Psoas muscle (tissue), 8 donors: ENCODE data around the gene USF1. TPM values are rescaled to one million over a fixed set of nuclear protein-coding genes. Genes with fewer than 3 reads are reported as not detected.

Source experiments
- ATAC-seq, 4 donors: fragments of 200-7000 bp; cut with Tn5 transposase; one replicate each; pipeline ENCODE4 v1.9.1; 2020; ENCODE audit warnings: moderate library complexity in 3 of 4, mild to moderate bottlenecking in 2 of 4
- DNase-seq, 2 donors: peaks; one replicate each; pipeline ENCODE4 v3.0.0-alpha.2; 2020
- H3K27ac ChIP-seq: fragments of 200-600 bp; one replicate; pipeline ENCODE4 v1.8.0; 2022
- H3K27me3 ChIP-seq, 3 donors: fragments of 200-600 bp in 1 of 3; one replicate each; pipeline versions ENCODE4 v1.6.1 to v1.8.0; 2013 to 2022; ENCODE audit warnings: low read length in 2 of 3, mild to moderate bottlenecking in 2 of 3, moderate library complexity in 1 of 3; ENCODE audit not compliant: insufficient read depth in 3 of 3
- H3K36me3 ChIP-seq, 2 donors: fragments of 200-600 bp in 1 of 2; one replicate each; pipeline versions ENCODE4 v1.6.1 to v1.8.0; 2013 to 2022; ENCODE audit warnings: low read depth in 1 of 2, mild to moderate bottlenecking in 1 of 2, moderate library complexity in 1 of 2; ENCODE audit not compliant: insufficient read depth in 1 of 2
- H3K4me1 ChIP-seq: fragments of 200-600 bp; one replicate; pipeline ENCODE4 v1.8.0; 2022
- H3K4me3 ChIP-seq: fragments of 200-600 bp; one replicate; pipeline ENCODE4 v1.8.0; 2022; ENCODE audit warnings: mild to moderate bottlenecking
- H3K9me3 ChIP-seq: fragments of 200-600 bp; one replicate; pipeline ENCODE4 v1.8.0; 2022
- WGBS, 3 donors: extraction: QIAGEN DNeasy Blood & Tissue Kit; methylation state at CpG; one replicate each; pipeline versions ENCODE4 v1.1.6 to v1.1.7; 2013; 5-methylcytosine and 5-hydroxymethylcytosine counted together
- intact Hi-C, 2 donors: fragments of 100-400 bp; cut with DNase I; formaldehyde crosslinking; loops; one replicate each; pipeline versions ENCODE4 v1.11.0 to v1.14.2; 2022
- polyA plus RNA-seq, 3 donors: library from polyadenylated mRNA; stranded (reverse); fragments of 200-250 nt; gene quantifications; one replicate each; pipeline ENCODE4 v1.2.3, GENCODE V29; 2013
- total RNA-seq, 4 donors: library from RNA; stranded (reverse); fragmentation: NEBNext Ultra II Directional in 2 of 4; extraction: Animal tissue kit (Norgen Biotek cat#: 25700) in 2 of 4; gene quantifications; one replicate each; pipeline versions ENCODE4 v1.2.1 to v1.2.4, GENCODE V29; 2021 to 2023
- TF ChIP-seq, protein P1 (sequence below): fragments of 200-600 bp; IDR thresholded peaks from one replicate; pipeline ENCODE4 v1.8.0; 2022; ENCODE audit warnings: antibody characterized with exemption
- donor health status: healthy with polysubstance abuse.
- donor health status: DM: no; HTN: no; CAD: no; lungs with moderate emphysema.
- donor health status: Bipolar disorder and iron deficiency.
- donor health status: healthy.
- donor health status: DM: yes; HTN: yes; CAD: no.
- donor health status: DM: no; HTN: no; CAD: no.
- donor health status: DM: no; HTN: no; CAD: no.
- donor health status: DM: yes; HTN: yes; CAD: no.

The USF1 gene
- total and polyA plus RNA-seq, 7 donors, result 29.8 to 68.1 (median 40.0) TPM

GRCh38 chr1:161084597-161084988 lies 38.8 kb upstream of the USF1 start:
- Histone ChIP-seq H3K9me3 (no peaks in the 10 kb centered on the region), H3K36me3 (no peaks in the 10 kb centered on the region), H3K27me3 (peaks cover 0 to 3% (median 0%) of the 10 kb centered on the region in 3 donors), H3K4me1 (no peaks in the 10 kb centered on the region), H3K4me3 (no peak overlapping the region), H3K27ac (no peak overlapping the region)
- no peak for ATAC-seq
- TF ChIP-seq, protein P1, sequence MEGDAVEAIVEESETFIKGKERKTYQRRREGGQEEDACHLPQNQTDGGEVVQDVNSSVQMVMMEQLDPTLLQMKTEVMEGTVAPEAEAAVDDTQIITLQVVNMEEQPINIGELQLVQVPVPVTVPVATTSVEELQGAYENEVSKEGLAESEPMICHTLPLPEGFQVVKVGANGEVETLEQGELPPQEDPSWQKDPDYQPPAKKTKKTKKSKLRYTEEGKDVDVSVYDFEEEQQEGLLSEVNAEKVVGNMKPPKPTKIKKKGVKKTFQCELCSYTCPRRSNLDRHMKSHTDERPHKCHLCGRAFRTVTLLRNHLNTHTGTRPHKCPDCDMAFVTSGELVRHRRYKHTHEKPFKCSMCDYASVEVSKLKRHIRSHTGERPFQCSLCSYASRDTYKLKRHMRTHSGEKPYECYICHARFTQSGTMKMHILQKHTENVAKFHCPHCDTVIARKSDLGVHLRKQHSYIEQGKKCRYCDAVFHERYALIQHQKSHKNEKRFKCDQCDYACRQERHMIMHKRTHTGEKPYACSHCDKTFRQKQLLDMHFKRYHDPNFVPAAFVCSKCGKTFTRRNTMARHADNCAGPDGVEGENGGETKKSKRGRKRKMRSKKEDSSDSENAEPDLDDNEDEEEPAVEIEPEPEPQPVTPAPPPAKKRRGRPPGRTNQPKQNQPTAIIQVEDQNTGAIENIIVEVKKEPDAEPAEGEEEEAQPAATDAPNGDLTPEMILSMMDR, result no peak
- 77 to 100% (median 92%) methylated on average over 1 of the region's 1 CpG for WGBS, 3 donors
- no peak for DNase-seq
- intact Hi-C loops, result no loop called here

DNA sequence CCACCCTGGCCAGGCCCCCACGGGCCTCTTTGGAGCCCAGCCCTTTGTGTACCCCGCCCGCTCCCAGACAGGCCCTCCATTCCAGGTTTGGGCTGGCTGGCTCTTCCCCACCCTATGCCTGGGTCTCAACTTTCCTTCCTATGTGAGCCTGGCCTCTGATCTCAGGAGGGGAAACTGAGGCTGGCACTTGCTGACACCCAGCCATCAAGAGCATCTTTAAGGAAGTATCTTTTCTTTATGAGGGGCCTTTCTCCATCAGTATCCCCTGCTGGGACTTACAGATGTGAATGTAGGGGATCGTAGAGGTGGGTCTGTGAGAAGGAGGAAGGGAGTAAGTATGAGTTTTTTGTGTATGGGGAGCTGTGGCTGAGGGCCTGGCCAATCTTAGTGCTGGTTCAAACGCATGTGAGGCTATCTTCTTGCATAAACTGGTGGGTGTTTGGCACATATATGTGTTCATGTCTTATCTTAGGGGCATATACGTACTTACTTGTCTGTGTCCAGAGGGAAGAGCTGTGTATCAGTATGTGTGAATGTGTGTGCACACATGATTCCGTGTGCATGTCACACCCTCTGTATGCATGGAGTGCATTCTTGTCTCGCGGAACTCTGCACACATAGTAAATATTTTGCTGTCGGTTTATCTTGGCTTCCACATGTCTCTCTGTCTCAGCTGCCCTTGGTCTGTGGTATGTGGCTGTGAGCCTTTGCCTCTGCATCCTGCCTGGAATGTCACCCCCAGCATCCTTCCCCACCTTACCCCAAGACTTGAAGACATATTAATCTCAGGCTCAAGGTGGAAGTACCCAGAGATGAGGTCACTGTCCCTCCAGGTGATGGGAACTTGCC lies 38.2 kb upstream of the USF1 start:
- ATAC-seq, result no peak
- DNase-seq, result no peak

GRCh38 chr1:161082996-161083747 lies 37.4 kb upstream of the USF1 start:
- 49 to 66% (median 57%) methylated on average over 8 of the region's 8 CpGs for WGBS, 3 donors
- no peak overlapping the region for H3K4me3 ChIP-seq
- TF ChIP-seq, protein P1, result no peak
- no peaks in the 10 kb centered on the region for H3K36me3 ChIP-seq
- no peaks in the 10 kb centered on the region for H3K4me1 ChIP-seq
- DNase-seq (peak; percentile 86 to 91), ATAC-seq (peak; percentile 83 to 88 (median 86))
- no peak overlapping the region for H3K27ac ChIP-seq
- H3K27me3 ChIP-seq, result peaks cover 0 to 4% (median 0%) of the 10 kb centered on the region in 3 donors
- H3K9me3 ChIP-seq, result no peaks in the 10 kb centered on the region
- intact Hi-C loops, result no loop called here

More for the DNA sequence above, 38.2 kb upstream of the USF1 start:
- TF ChIP-seq, protein P1, result no peak
- Histone ChIP-seq H3K27me3 (peaks cover 0 to 4% (median 0%) of the 10 kb centered on the region in 3 donors), H3K9me3 (no peaks in the 10 kb centered on the region), H3K36me3 (no peaks in the 10 kb centered on the region), H3K4me3 (no peak overlapping the region), H3K27ac (no peak overlapping the region), H3K4me1 (no peaks in the 10 kb centered on the region)
- intact Hi-C loops, result no loop called here
- 74 to 87% (median 77%) methylated on average over 10 of the region's 10 CpGs for WGBS, 3 donors

GRCh38 chr1:161082483-161082882 lies 36.7 kb upstream of the USF1 start:
- WGBS, 3 donors, result 61 to 78% (median 77%) methylated on average over 2 of the region's 2 CpGs
- Histone ChIP-seq H3K27ac (no peak overlapping the region), H3K36me3 (no peaks in the 10 kb centered on the region), H3K27me3 (peaks cover 0 to 4% (median 0%) of the 10 kb centered on the region in 3 donors), H3K4me3 (no peak overlapping the region), H3K9me3 (no peaks in the 10 kb centered on the region), H3K4me1 (no peaks in the 10 kb centered on the region)
- TF ChIP-seq, protein P1, result no peak
- ATAC-seq, result no peak
- intact Hi-C loops, result no loop called here
- DNase-seq, result no peak
